GM18909 (cell line): Measurements from ENCODE around the gene GNAQ.

Experiments
- ATAC-seq: cut with Tn5 transposase; IDR thresholded peaks from one replicate; pipeline ENCODE4 v1.9.1; 2021; ENCODE audit warnings: mild to moderate bottlenecking; ENCODE audit not compliant: unreplicated experiment, poor library complexity

The GNAQ gene

GRCh38 chr9:78005231-78006002, 26.2 kb downstream of the GNAQ start:
- ATAC-seq, result no peak

GRCh38 chr9:78004478-78005229, 27.0 kb downstream of the GNAQ start:
- ATAC-seq, result no peak

- no peak for ATAC-seq
Measured at GRCh38 chr9:78003730-78004129, 27.9 kb downstream of the GNAQ start.

GRCh38 chr9:78001946-78002731, 29.5 kb downstream of the GNAQ start:
- no peak for ATAC-seq

DNA sequence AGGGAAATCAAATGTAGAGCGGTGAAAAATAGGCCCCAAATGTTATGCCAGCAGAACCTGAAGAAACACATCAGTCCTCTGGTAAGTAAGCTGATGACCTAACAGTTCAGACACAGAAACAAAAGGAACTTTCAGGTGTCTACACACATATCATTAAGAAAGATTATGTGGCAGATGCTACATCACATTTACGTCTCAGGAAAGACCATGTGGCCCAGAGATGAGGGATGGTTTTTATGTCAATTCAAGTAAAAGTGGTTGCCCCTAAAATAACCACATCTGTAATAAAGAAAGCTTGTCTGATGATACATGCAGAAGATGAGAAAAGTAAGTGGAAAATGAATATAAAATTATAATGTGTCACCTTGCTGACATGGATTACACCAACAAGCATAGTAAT, 31.4 kb downstream of the GNAQ start:
- no peak for ATAC-seq

DNA sequence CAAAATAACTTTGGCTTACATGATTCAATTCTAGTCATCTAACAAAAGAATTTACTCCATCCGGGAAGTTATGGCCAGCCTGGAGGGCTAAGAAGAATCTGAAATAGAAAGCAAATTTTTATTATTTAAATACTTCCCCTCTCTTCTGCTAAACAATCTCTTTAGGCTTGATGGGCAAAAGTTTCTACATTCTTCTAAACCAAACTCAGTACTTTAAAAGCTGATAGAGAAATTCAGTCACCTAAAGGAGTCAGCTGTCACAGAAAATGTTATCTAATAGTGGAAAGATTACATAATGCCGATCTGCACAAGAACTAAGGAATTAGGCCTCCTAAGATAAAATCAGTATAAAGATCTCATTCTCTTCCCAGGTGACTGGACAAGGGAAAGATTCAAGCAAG, 32.4 kb downstream of the GNAQ start:
- no peak for ATAC-seq

DNA sequence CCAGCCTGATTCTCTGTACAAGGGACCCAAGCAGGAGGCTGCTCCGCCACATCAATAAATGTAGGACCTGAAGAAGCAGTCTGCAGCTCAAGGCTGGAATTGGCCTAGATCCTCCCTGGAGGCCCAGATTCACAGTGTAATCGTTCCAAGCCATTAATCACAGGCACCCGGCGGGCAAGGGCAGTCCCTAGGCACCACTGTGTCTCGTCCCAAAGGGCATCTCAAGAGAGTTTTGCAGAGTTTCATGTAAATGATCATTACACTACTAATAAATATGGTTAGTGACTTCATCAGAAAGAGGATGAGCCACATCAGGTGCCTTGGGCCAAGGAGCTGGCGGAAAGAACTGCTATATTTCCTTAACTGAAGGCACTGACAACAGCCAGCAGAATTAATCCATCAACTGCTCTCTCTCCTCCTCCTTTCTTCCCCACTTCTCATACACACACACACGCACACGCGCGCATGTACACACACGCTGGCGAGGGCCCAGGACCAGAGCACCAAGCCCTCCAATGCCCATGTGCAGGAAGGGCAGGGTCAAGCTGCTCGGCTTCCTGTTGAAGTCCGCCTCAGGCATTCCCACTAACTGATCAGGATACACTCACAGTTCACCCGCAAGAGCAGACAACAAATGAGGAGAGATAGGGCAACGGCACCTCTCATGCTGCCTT, 33.9 kb downstream of the GNAQ start:
- ATAC-seq, result no peak

GRCh38 chr9:77996696-77997095, 34.9 kb downstream of the GNAQ start:
- ATAC-seq, result no peak

DNA sequence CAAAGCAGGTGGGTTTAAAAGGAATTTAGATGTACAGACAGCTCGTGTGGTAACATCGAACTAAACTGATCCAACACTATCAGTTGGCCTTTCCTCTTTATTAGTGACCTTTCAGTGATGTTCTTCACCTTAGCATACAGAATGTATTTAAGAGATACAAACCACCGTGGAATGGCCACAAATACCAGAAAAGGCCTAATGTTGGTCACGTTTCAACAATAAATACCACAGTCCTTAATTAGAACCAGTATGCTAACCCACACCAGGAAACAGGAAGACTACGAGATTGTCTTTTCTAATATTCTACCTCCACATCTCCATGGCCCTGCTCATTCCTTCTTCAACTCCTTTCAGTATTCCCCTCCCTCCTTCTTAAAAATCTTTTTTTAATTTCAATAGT, 40.4 kb downstream of the GNAQ start:
- no peak for ATAC-seq

- ATAC-seq, result no peak
Measured at GRCh38 chr9:77989909-77990308, 41.7 kb downstream of the GNAQ start.

DNA sequence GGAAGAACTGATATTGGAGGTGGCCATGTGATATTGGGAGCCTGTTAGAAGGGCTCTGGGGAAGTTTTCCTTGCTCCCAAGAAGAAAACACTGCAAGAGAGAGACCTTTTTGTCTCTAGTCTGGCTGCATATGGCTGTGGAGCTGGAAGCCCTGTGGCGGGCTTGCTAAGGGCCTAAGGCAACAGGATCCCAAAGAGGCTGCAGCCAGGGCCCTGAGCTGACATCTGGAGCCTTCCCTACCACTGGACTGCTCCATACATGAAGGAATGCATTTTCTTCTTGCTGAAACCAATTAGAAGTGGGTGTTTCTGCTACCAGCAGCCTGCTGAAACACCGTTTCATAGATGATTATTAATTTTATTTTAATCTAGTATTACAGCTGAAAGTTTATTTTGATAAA, 42.2 kb downstream of the GNAQ start:
- ATAC-seq, result no peak

GRCh38 chr9:77988630-77989029, 43.0 kb downstream of the GNAQ start:
- no peak for ATAC-seq

DNA sequence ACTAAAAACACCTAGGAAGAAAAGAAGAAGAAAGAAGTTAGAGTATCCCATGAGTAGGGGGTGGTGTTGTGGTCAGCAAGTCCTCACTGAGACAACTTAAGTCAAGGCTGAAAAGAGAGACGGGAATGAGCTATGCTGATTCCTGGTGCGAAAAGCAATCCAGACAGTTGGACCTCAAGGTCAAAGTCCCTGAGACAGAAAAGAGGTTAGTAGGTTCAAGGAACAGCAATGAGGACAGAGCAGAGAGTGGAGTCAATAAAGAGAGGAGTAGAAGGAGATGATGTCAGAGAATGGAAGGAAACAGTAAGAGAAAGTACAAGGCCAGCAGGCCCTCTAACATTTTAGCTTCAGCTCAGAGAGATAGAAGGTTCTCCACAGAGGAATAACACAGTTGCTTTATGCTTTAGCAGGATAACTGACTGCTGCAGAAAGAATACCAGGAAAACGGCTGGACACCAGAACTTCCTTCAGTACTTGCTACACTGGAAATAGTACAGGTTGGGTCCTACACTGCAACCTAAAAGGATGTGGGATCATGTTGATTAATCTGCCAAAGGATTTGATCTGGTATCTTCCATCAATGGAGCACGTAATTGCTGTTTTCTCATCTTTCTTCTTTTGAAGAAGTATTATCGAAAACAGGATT, 43.6 kb downstream of the GNAQ start:
- no peak for ATAC-seq

GRCh38 chr9:77987081-77987656, 44.4 kb downstream of the GNAQ start:
- no peak for ATAC-seq

DNA sequence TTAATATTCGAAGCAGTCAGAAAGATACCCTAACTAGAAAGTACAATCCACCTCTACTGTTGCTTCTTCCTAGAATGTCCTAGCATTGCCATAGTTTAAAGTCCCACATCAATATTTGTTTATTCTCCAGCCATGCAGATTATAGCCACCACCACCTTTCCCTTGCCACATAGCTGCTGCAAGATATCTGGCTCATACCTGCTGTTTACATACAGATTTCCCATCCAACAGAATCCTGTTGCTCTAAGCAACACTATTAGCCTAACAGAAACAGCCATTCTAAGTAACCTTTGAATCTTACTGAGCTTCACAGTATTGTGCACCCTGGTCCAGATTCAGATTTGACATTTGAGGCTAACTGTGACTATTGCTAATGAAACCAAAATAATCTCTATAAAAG, 45.6 kb downstream of the GNAQ start:
- no peak for ATAC-seq

GRCh38 chr9:77983320-77983662, 48.3 kb downstream of the GNAQ start:
- no peak for ATAC-seq

DNA sequence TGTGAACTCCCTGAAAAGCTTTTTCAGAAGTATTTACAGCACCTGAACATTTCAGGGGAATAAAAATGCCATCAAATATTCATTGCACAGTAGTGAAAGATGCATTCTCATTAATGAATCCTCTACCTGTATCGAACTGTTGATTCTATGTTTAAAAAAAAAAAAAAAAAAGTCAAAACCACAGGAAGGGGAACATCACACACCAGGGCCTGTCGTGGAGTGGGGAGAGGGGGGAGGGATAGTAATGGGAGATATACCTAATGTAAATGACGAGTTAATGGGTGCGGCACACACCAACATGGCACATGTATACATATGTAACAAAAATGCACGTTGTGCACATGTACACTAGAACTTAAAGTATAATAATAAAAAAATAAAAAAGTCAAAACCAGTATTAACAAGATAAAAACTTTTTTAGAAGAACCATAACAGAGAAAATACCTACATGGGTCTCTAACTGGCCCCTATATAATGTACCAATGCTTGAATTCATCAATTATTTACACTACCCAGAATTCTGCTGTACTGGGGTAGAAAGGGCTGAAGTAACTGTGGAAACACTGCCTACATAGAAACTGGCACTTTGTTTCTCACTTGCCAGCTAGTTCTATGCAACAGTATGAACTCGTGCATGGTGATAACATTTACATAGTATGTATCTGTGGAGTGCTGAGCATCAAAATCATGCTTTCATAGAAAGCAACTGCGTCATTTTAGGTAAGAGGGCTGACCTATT, 48.9 kb downstream of the GNAQ start:
- no peak for ATAC-seq

DNA sequence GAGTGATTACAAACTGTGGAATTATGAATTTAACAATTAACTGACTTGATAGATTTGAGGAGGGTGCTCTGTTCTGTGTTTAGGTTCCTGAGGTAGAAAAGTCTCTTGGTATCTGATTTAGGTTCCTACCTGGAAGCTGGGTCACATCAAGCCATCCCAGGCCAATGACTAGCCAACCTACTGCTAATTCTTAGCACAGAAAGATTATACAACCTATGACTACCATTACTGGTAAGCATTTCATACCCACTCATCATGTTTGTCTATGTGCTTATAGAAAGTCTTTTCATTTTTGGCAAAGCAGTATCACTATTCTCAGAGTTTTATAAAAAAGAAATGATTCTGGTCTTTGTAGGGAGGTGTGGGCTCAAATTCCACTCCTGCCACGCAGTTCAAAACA, 49.7 kb downstream of the GNAQ start:
- ATAC-seq, result no peak

GRCh38 chr9:77981332-77981731, 50.3 kb downstream of the GNAQ start:
- ATAC-seq, result no peak
